ENCODE results near the gene CAMP. TPM values are rescaled to one million over a fixed set of nuclear protein-coding genes. Genes with fewer than 3 reads are reported as not detected.
"Not testable (repeated sequence)": the region's sequence is repeated elsewhere in the genome, so short reads cannot be mapped to it uniquely, and the experiment has no call there.

Gene CAMP
- total RNA-seq, 1 experiment from 2014 or later, result not detected

DNA sequence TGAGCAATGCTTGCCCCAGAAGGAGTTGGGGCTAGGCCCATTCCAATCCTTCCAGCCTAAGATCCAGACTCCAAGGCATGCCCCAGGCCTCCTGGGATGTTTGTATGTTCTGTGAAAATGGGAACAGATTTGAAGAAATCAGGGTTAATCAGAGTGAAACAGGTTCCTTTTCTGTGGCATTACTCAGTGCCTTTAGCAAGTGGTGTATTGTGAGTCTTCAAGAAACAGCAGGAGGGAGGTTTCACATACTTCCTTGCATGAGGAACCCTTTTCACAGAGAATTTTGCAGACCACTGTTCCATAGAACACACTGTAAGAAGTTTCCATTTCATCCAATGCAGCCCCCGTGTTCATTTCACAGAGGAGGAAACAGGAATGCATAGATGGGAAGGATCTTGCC lies 26.7 kb upstream of the CAMP start:
- H3K27me3 ChIP-seq (ENCODE audit: control insufficient read depth, insufficient read depth, low read length), result no peaks in the 10 kb centered on the region
- no peaks in the 10 kb centered on the region for H3K36me3 ChIP-seq (replicated peaks; ENCODE audit: control insufficient read depth, insufficient read depth, low read length)
- no peak overlapping the region for H3K4me3 ChIP-seq (ENCODE audit: insufficient read depth, low read depth, low read length)
- DNase-seq, result no peak

DNA sequence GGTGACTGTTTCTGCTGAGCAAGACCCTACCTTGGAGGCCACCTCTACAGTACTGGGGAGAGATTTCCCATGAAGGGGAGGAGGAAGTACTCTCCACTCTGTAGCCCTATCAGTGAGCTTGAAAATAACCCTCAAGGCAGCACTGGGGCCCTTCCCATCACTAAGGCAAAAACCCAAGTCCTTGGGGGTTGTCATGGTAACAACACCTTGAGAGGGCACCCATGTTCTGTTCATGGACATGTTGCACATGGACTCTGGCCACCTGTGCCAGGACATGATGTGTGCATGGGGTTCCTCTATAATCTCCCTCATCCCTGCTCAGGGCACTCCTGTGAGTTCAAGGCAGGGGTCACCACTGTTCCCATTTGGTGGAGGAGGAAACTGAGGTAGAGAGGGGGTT lies 24.2 kb upstream of the CAMP start:
- no peaks in the 10 kb centered on the region for H3K36me3 ChIP-seq (replicated peaks; ENCODE audit: control insufficient read depth, insufficient read depth, low read length)
- no peak overlapping the region for H3K4me3 ChIP-seq (ENCODE audit: insufficient read depth, low read depth, low read length)
- no peak for DNase-seq
- no peaks in the 10 kb centered on the region for H3K27me3 ChIP-seq (ENCODE audit: control insufficient read depth, insufficient read depth, low read length)

DNA sequence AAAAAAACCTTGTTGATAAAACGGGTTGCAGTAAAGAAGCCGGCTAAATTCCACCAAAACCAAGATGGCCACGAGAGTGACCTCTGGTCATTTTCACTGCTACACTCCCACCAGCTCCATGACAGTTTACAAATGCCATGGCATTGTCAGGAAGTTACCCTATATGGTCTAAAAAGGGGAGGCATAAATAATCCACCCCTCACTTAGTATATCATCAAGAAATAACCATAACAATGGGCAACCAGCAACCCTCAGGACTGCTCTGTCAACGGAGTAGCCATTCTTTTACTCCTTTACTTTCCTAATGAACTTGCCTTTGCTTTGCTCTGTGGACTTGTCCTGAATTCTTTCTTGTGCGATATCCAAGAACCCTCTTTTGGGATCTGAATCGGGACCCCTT lies 20.7 kb upstream of the CAMP start:
- no peaks in the 10 kb centered on the region for H3K27me3 ChIP-seq (ENCODE audit: control insufficient read depth, insufficient read depth, low read length)
- DNase-seq, result no peak
- no peaks in the 10 kb centered on the region for H3K36me3 ChIP-seq (replicated peaks; ENCODE audit: control insufficient read depth, insufficient read depth, low read length)
- no peak overlapping the region for H3K4me3 ChIP-seq (ENCODE audit: insufficient read depth, low read depth, low read length)

DNA sequence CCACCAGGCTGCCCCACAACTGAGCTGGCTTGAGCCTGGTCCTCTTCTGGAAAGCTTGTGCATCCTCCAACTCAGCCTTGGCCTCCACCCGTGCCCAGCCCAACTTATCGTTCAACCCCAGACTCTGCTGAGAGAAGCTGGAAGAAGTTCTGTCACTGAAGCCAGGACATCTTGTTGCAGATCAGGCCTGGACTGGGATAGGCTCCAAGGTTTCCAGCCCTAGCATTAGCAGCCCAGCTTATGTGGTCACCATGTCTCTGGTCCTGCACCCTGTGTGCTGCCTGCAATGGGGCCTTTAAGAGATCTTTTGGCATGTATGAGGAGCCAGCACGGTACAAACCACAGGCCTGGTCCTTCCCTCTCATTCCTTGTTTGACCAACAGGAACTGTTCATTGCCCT lies 15.2 kb upstream of the CAMP start:
- Histone ChIP-seq H3K27me3 (ENCODE audit: control insufficient read depth, insufficient read depth, low read length) (no peaks in the 10 kb centered on the region), H3K4me3 (ENCODE audit: insufficient read depth, low read depth, low read length) (no peak overlapping the region), H3K36me3 (replicated peaks; ENCODE audit: control insufficient read depth, insufficient read depth, low read length) (no peaks in the 10 kb centered on the region)
- DNase-seq, result no peak

GRCh38 chr3:48209445-48209844 lies 13.8 kb upstream of the CAMP start:
- Histone ChIP-seq H3K4me3 (ENCODE audit: insufficient read depth, low read depth, low read length) (no peak overlapping the region), H3K27me3 (ENCODE audit: control insufficient read depth, insufficient read depth, low read length) (no peaks in the 10 kb centered on the region), H3K36me3 (replicated peaks; ENCODE audit: control insufficient read depth, insufficient read depth, low read length) (no peaks in the 10 kb centered on the region)
- no peak for DNase-seq

DNA sequence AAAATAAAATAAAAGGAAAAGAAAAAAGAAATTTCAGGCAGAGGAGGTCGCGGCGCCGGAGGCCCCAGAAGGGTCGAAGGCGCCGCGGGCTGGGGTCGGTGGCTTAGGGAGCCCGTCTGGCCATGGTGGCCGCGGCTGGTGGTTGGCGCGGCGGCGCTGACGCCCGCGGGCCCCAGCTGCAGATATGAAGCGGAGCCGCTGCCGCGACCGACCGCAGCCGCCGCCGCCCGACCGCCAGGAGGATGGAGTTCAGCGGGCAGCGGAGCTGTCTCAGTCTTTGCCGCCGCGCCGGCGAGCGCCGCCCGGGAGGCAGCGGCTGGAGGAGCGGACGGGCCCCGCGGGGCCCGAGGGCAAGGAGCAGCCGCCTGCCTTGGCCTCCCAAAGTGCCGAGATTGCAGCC lies 12.8 kb upstream of the CAMP start:
- not testable (repeated sequence) for H3K27me3 ChIP-seq (ENCODE audit: control insufficient read depth, insufficient read depth, low read length); H3K4me3 ChIP-seq (ENCODE audit: insufficient read depth, low read depth, low read length); H3K36me3 ChIP-seq (replicated peaks; ENCODE audit: control insufficient read depth, insufficient read depth, low read length); DNase-seq

DNA sequence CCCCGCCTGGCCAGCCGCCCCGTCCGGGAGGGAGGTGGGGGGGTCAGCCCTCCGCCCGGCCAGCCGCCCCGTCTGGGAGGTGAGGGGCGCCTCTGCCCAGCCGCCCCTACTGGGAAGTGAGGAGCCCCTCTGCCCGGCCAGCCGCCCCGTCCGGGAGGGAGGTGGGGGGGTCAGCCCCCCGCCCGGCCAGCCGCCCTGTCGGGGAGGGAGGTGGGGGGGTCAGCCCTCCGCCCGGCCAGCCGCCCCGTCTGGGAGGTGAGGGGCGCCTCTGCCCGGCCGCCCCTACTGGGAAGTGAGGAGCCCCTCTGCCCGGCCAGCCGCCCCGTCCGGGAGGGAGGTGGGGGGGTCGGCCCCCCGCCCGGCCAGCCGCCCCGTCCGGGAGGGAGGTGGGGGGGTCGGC lies 11.5 kb upstream of the CAMP start:
- not testable (repeated sequence) for H3K36me3 ChIP-seq (replicated peaks; ENCODE audit: control insufficient read depth, insufficient read depth, low read length); H3K4me3 ChIP-seq (ENCODE audit: insufficient read depth, low read depth, low read length); DNase-seq; H3K27me3 ChIP-seq (ENCODE audit: control insufficient read depth, insufficient read depth, low read length)

DNA sequence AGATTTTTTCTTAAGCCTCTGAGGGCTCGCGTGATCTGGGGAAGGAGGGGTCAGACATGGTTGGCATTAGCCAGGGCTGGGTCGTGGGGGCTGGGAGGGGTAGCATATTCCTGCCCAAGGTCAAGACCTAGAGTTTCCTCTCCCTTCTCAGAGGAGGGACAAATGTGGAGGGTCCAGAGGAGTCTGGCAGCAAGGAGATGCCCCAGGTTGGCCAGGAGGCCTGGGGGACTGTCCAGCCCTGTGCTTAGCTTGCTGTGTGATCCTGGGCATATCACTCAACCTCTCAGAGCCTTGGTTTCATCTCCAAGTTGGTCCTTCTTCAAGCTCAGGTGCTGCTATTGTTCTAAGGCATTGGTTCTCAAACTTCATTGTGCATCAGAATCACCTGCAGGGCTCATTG lies 9.1 kb upstream of the CAMP start:
- Histone ChIP-seq H3K36me3 (replicated peaks; ENCODE audit: control insufficient read depth, insufficient read depth, low read length) (no peaks in the 10 kb centered on the region), H3K27me3 (ENCODE audit: control insufficient read depth, insufficient read depth, low read length) (no peaks in the 10 kb centered on the region), H3K4me3 (ENCODE audit: insufficient read depth, low read depth, low read length) (no peak overlapping the region)
- DNase-seq, result no peak

- Histone ChIP-seq H3K36me3 (replicated peaks; ENCODE audit: control insufficient read depth, insufficient read depth, low read length) (no peaks in the 10 kb centered on the region), H3K27me3 (ENCODE audit: control insufficient read depth, insufficient read depth, low read length) (no peaks in the 10 kb centered on the region), H3K4me3 (ENCODE audit: insufficient read depth, low read depth, low read length) (no peak overlapping the region)
- DNase-seq, result no peak
Measured at GRCh38 chr3:48215019-48215418, 8.3 kb upstream of the CAMP start.

DNA sequence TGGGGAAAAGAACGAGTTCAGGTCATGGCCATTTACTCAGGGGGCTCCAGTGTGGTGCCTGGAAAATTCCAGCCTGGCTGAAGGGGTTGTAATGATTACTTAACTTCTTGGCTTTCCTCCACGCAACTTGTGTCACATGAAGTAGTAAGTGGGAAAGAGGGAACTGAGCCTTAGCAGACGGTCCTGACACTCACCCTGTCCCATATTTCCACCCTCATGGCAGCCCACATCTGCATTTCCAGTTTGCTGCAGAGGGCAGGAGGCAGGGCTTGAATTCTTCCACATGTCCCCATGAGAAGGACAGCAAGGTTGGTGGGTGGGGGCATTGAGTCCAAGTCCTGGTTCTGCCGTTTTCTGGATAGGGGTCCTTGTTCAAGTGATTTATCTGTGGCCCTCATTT lies 7.8 kb upstream of the CAMP start:
- Histone ChIP-seq H3K27me3 (ENCODE audit: control insufficient read depth, insufficient read depth, low read length) (no peaks in the 10 kb centered on the region), H3K36me3 (replicated peaks; ENCODE audit: control insufficient read depth, insufficient read depth, low read length) (no peaks in the 10 kb centered on the region), H3K4me3 (ENCODE audit: insufficient read depth, low read depth, low read length) (no peak overlapping the region)
- DNase-seq, result no peak

GRCh38 chr3:48215876-48216275 lies 7.4 kb upstream of the CAMP start:
- no peak for DNase-seq
- Histone ChIP-seq H3K36me3 (replicated peaks; ENCODE audit: control insufficient read depth, insufficient read depth, low read length) (no peaks in the 10 kb centered on the region), H3K4me3 (ENCODE audit: insufficient read depth, low read depth, low read length) (no peak overlapping the region), H3K27me3 (ENCODE audit: control insufficient read depth, insufficient read depth, low read length) (no peaks in the 10 kb centered on the region)

- no peak for DNase-seq
- Histone ChIP-seq H3K4me3 (ENCODE audit: insufficient read depth, low read depth, low read length) (no peak overlapping the region), H3K36me3 (replicated peaks; ENCODE audit: control insufficient read depth, insufficient read depth, low read length) (no peaks in the 10 kb centered on the region), H3K27me3 (ENCODE audit: control insufficient read depth, insufficient read depth, low read length) (no peaks in the 10 kb centered on the region)
Measured at GRCh38 chr3:48217449-48217848, 5.8 kb upstream of the CAMP start.

DNA sequence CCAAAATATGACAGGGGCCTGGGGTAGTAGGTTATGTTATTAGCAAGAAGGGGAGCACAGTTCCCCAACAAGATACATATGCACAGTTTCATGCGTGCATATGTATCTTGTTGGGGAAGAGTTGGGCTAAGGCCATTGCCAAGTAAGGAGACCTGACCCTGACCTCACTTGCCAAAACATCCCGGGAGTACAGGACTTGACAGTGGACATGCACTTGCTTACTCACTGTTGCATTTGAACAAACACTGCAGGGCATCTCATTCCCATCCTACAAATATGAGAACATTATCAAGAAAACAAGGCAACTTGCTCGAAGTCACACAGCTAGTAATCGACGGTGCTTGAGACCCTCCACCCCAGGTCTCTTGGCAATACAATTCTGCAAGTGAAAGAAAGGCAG lies 4.8 kb upstream of the CAMP start:
- no peaks in the 10 kb centered on the region for H3K36me3 ChIP-seq (replicated peaks; ENCODE audit: control insufficient read depth, insufficient read depth, low read length)
- DNase-seq, result no peak
- H3K4me3 ChIP-seq (ENCODE audit: insufficient read depth, low read depth, low read length), result no peak overlapping the region
- no peaks in the 10 kb centered on the region for H3K27me3 ChIP-seq (ENCODE audit: control insufficient read depth, insufficient read depth, low read length)

GRCh38 chr3:48219543-48219942 lies 3.8 kb upstream of the CAMP start:
- no peak overlapping the region for H3K4me3 ChIP-seq (ENCODE audit: insufficient read depth, low read depth, low read length)
- H3K36me3 ChIP-seq (replicated peaks; ENCODE audit: control insufficient read depth, insufficient read depth, low read length), result no peaks in the 10 kb centered on the region
- no peaks in the 10 kb centered on the region for H3K27me3 ChIP-seq (ENCODE audit: control insufficient read depth, insufficient read depth, low read length)
- DNase-seq, result no peak

DNA sequence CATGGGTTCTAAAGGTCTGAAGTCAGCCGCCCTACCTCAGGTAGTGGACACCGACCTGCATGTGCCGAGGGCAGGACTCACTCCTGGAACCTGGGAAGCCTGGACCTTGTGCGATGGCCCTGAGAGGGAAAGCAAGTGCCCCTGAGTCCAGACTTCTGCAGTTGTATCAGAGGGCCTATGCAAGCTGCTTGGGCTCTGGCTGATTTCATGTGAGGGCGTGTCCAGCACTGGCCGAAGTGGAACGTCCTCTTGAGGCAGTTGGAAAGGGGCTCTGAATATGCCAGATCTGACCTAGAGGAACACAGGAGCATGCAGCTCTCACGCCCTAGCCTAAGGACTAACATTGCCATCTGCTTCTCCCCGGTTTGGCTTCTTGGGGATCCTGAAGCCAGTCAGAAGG lies 2.5 kb upstream of the CAMP start:
- Histone ChIP-seq H3K36me3 (replicated peaks; ENCODE audit: control insufficient read depth, insufficient read depth, low read length) (no peaks in the 10 kb centered on the region), H3K27me3 (ENCODE audit: control insufficient read depth, insufficient read depth, low read length) (no peaks in the 10 kb centered on the region), H3K4me3 (ENCODE audit: insufficient read depth, low read depth, low read length) (no peak overlapping the region)
- no peak for DNase-seq

GRCh38 chr3:48225587-48225986 lies 2.3 kb downstream of the CAMP start:
- no peak overlapping the region for H3K4me3 ChIP-seq (ENCODE audit: insufficient read depth, low read depth, low read length)
- H3K36me3 ChIP-seq (replicated peaks; ENCODE audit: control insufficient read depth, insufficient read depth, low read length), result no peaks in the 10 kb centered on the region
- no peaks in the 10 kb centered on the region for H3K27me3 ChIP-seq (ENCODE audit: control insufficient read depth, insufficient read depth, low read length)
- DNase-seq, result no peak

Data from H7 (cell line).